A549 (cell line): ENCODE data around the gene GNLY. TPM values are rescaled to one million over a fixed set of nuclear protein-coding genes. Genes with fewer than 3 reads are reported as not detected.

Experiments used
- ATAC-seq, 2 experiments: fragments of 200-7000 bp in 1 of 2; fragments of >200 bp in 1 of 2; cut with Nextera tagmentation in 1 of 2; cut with Tn5 transposase in 1 of 2; 3 replicates each; pipeline versions ENCODE4 v1.8.0 to v1.9.1; 2018 to 2020; ENCODE audit warnings: mild to moderate bottlenecking in 1 of 2, moderate library complexity in 1 of 2
- CTCF ChIA-PET: fragments of 300-600 bp; sonication (Branson Sonifier 250); formaldehyde crosslinking; extraction: SDS; loops from one replicate; lab custom pipeline; 2021; ENCODE audit warnings: antibody characterized with exemption, inconsistent platforms; lab: Yijun Ruan, JAX
- POLR2A ChIA-PET: fragments of 350-600 bp; formaldehyde crosslinking; extraction: SDS; loops from one replicate; lab custom pipeline; 2021; ENCODE audit warnings: antibody characterized with exemption, inconsistent platforms; lab: Yijun Ruan, JAX
- DNase-seq, 2 experiments: peaks; one replicate each; pipeline versions ENCODE4 v3.0.0 to v3.0.0-alpha.2; 2011 to 2016; ENCODE audit warnings: low read depth in 1 of 2, low spot score in 1 of 2
- FAIRE-seq: peaks from 2 replicates; lab custom pipeline; 2011; peaks lifted over from hg19 to GRCh38; lab: Jason Lieb, UNC
- H3K27ac ChIP-seq, 2 experiments: fragments of >200 bp; sonication (Bioruptor Twin); formaldehyde crosslinking; 3 replicates each; pipeline ENCODE4 v1.5.1; 2016 to 2017
- H3K4me1 ChIP-seq: fragments of >200 bp; sonication (Bioruptor Twin); formaldehyde crosslinking; 3 replicates; pipeline ENCODE4 v1.6.1; 2016
- H3K4me2 ChIP-seq: fragments of >200 bp; sonication (Bioruptor Twin); formaldehyde crosslinking; 3 replicates; pipeline ENCODE4 v1.6.1; 2016
- H3K4me3 ChIP-seq: fragments of >200 bp; sonication (Bioruptor Twin); formaldehyde crosslinking; 3 replicates; pipeline ENCODE4 v1.5.1; 2016
- H3K9me3 ChIP-seq: fragments of >200 bp; sonication (Bioruptor Twin); formaldehyde crosslinking; 3 replicates; pipeline ENCODE4 v1.6.1; 2016
- CBX8 ChIP-seq: fragments of 200-600 bp; sonication (generic); IDR thresholded peaks from 2 replicates; pipeline ENCODE4 v1.6.1; 2016
- CEBPB ChIP-seq, 2 experiments: fragments of >200 bp in 1 of 2; sonication (Bioruptor Twin) in 1 of 2; formaldehyde crosslinking in 1 of 2; IDR thresholded peaks; 2 replicates each; pipeline ENCODE4 v1.6.1; 2012 to 2016
- EHF ChIP-seq: fragments of 250-450 bp; sonication (Bioruptor Pico); IDR thresholded peaks from 2 replicates; pipeline ENCODE4 v1.5.0; 2020; ENCODE audit warnings: mild to moderate bottlenecking
- EP300 ChIP-seq, 2 experiments: fragments of >200 bp; sonication (Bioruptor Twin); formaldehyde crosslinking; IDR thresholded peaks; 2 replicates in 1 of 2; 3 replicates in 1 of 2; pipeline ENCODE4 v1.6.1; 2016 to 2017
- ESRRA ChIP-seq: fragments of 150-350 bp; IDR thresholded peaks from 2 replicates; pipeline ENCODE4 v1.6.1; 2014; ENCODE audit warnings: mild to moderate bottlenecking, low read length, borderline replicate concordance
- FOSL2 ChIP-seq, 2 experiments: fragments of 450-650 bp in 1 of 2; fragments of >200 bp in 1 of 2; sonication (Bioruptor Twin) in 1 of 2; formaldehyde crosslinking; IDR thresholded peaks; 2 replicates each; pipeline versions ENCODE4 v1.5.0 to v1.6.1; 2016 to 2020; ENCODE audit warnings: mild to moderate bottlenecking in 1 of 2, moderate library complexity in 1 of 2
- HEYL ChIP-seq: fragments of 250-450 bp; sonication (Bioruptor Pico); IDR thresholded peaks from 2 replicates; pipeline ENCODE4 v1.8.0; 2021; ENCODE audit warnings: mild to moderate bottlenecking, moderate library complexity
- HOXB13 ChIP-seq: fragments of 250-450 bp; sonication (Bioruptor Pico); IDR thresholded peaks from 2 replicates; pipeline ENCODE4 v1.5.0; 2020; ENCODE audit warnings: low read depth, mild to moderate bottlenecking, moderate library complexity
- HOXB5 ChIP-seq: fragments of 250-450 bp; sonication (Bioruptor Pico); IDR thresholded peaks from 2 replicates; pipeline ENCODE4 v1.5.0; 2020; ENCODE audit warnings: mild to moderate bottlenecking, moderate library complexity
- JUNB ChIP-seq: fragments of >200 bp; sonication (Bioruptor Twin); formaldehyde crosslinking; IDR thresholded peaks from 2 replicates; pipeline ENCODE4 v1.6.1; 2016
- KDM1A ChIP-seq: fragments of 200-600 bp; sonication (generic); IDR thresholded peaks from 2 replicates; pipeline ENCODE4 v1.6.1; 2016; ENCODE audit warnings: low read depth, mild to moderate bottlenecking
- MAFK ChIP-seq: fragments of 450-650 bp; IDR thresholded peaks from 2 replicates; pipeline ENCODE4 v1.6.1; 2014; ENCODE audit not compliant: partially characterized antibody
- MAZ ChIP-seq: fragments of 150-350 bp; IDR thresholded peaks from 2 replicates; pipeline ENCODE4 v1.6.1; 2014; ENCODE audit warnings: antibody characterized with exemption, low read depth, low read length, borderline replicate concordance
- MYC ChIP-seq: IDR thresholded peaks from 2 replicates; pipeline ENCODE4 v1.6.1; 2012; ENCODE audit warnings: mild to moderate bottlenecking, inconsistent platforms, low read length, improper control_type of control experiment, borderline replicate concordance
- NPAS2 ChIP-seq: fragments of 250-450 bp; sonication (Bioruptor Pico); IDR thresholded peaks from 2 replicates; pipeline ENCODE4 v1.8.0; 2022; ENCODE audit warnings: mild to moderate bottlenecking, moderate library complexity, borderline replicate concordance
- RAD21 ChIP-seq, 2 experiments: fragments of >200 bp in 1 of 2; sonication (Bioruptor Twin) in 1 of 2; formaldehyde crosslinking in 1 of 2; IDR thresholded peaks in 1 of 2; conservative IDR thresholded peaks in 1 of 2; 2 replicates in 1 of 2; 3 replicates in 1 of 2; pipeline ENCODE4 v1.6.1; 2012 to 2018; ENCODE audit warnings: inconsistent platforms in 1 of 2
- SMC3 ChIP-seq: fragments of >200 bp; sonication (Bioruptor Twin); formaldehyde crosslinking; IDR thresholded peaks from 3 replicates; pipeline ENCODE4 v1.6.1; 2018; ENCODE audit warnings: inconsistent platforms
- TFCP2L1 ChIP-seq: fragments of 250-450 bp; sonication (Bioruptor Pico); IDR thresholded peaks from 2 replicates; pipeline ENCODE4 v1.5.0; 2021; ENCODE audit warnings: mild to moderate bottlenecking
- TP53 ChIP-seq: fragments of 250-450 bp; sonication (Bioruptor Pico); IDR thresholded peaks from 2 replicates; pipeline ENCODE4 v1.5.0; 2021; ENCODE audit warnings: mild to moderate bottlenecking, moderate library complexity
- ZC3H11A ChIP-seq: fragments of 450-650 bp; IDR thresholded peaks from 2 replicates; pipeline ENCODE4 v1.6.1; 2014; ENCODE audit warnings: antibody characterized with exemption, mild to moderate bottlenecking
- ZFP36 ChIP-seq: fragments of 450-650 bp; IDR thresholded peaks from 2 replicates; pipeline ENCODE4 v1.6.1; 2014; ENCODE audit warnings: borderline replicate concordance; ENCODE audit not compliant: partially characterized antibody
- ZNF302 ChIP-seq: fragments of 250-450 bp; sonication (Bioruptor Pico); IDR thresholded peaks from 2 replicates; pipeline ENCODE4 v1.9.0; 2021; ENCODE audit warnings: inconsistent platforms, mild to moderate bottlenecking, moderate library complexity
- ZSCAN20 ChIP-seq: fragments of 250-450 bp; sonication (Bioruptor Pico); IDR thresholded peaks from 2 replicates; pipeline ENCODE4 v1.8.0; 2022; ENCODE audit warnings: mild to moderate bottlenecking, moderate library complexity
- WGBS: methylation state at CpG from one replicate; pipeline ENCODE4 v1.1.6; 2017; ENCODE audit errors: missing lambda C conversion rate; 5-methylcytosine and 5-hydroxymethylcytosine counted together
- polyA plus RNA-seq, 4 experiments: library from polyadenylated mRNA; depleted of rRNA in 3 of 4; stranded (reverse); fragments of >200 nt; fragmentation: RNase III in 1 of 4; extraction: RNeasy Plus Mini Kit Qiagen cat#74134 plus additional on column Dnase treatment in 1 of 4; gene quantifications; 2 replicates in 3 of 4; 3 replicates in 1 of 4; pipeline ENCODE4 v1.2.3, GENCODE V29; 2011 to 2017
- TF ChIP-seq, protein P1 (sequence below): fragments of 200-600 bp; sonication (generic); IDR thresholded peaks from 2 replicates; pipeline ENCODE4 v1.6.1; 2016; ENCODE audit warnings: antibody characterized with exemption, mild to moderate bottlenecking, moderate library complexity
- TF ChIP-seq, protein P2 (sequence below): IDR thresholded peaks from 2 replicates; pipeline ENCODE4 v1.6.1; 2012
- TF ChIP-seq, protein P3 (sequence below): IDR thresholded peaks from 2 replicates; pipeline ENCODE4 v1.6.1; 2012
- TF ChIP-seq, protein P4 (sequence below): fragments of >200 bp; sonication (Bioruptor Twin); formaldehyde crosslinking; IDR thresholded peaks from 2 replicates; pipeline ENCODE4 v1.6.1; 2016
- TF ChIP-seq, protein P5 (sequence below): IDR thresholded peaks from 2 replicates; pipeline ENCODE4 v1.6.1; 2012; ENCODE audit warnings: low read depth, borderline replicate concordance
- TF ChIP-seq, protein P6 (sequence below): fragments of >200 bp; sonication (Bioruptor Twin); formaldehyde crosslinking; IDR thresholded peaks from 3 replicates; pipeline ENCODE4 v1.5.1; 2016

Gene GNLY
- polyA plus RNA-seq, 2 of the 4 experiments (the other 2 are of a cell fraction): not detected

DNA sequence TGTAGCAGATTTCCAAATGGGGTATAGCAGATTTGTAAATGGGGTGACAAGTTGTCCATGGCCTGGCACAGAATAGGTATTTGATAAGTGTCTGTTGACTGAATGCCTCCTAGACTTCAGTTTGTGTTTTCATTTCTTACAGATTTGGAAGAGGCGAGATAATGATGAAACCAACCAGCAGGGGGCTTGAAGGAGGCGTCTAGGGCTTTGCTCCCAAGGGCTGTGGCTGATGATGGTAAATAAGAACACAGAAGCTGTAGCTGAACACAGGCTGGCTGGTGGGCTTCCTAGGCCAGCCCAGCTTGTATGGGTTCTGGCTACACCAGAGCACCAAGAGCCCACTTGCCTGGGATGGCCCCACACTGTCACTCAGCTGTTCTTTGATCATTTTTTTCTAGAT is 45.5 kb upstream of the GNLY start (continued):
- TF ChIP-seq ESRRA: no peak
- no peak for TF ChIP-seq ZC3H11A
- TF ChIP-seq RAD21 (conservative IDR thresholded peaks at IDR 0.05 in 1 of 2, IDR thresholded peaks at IDR 0.05 in 1 of 2): peak; percentile 63 to 67
- no peak for TF ChIP-seq MAZ
- TF ChIP-seq, protein P1, sequence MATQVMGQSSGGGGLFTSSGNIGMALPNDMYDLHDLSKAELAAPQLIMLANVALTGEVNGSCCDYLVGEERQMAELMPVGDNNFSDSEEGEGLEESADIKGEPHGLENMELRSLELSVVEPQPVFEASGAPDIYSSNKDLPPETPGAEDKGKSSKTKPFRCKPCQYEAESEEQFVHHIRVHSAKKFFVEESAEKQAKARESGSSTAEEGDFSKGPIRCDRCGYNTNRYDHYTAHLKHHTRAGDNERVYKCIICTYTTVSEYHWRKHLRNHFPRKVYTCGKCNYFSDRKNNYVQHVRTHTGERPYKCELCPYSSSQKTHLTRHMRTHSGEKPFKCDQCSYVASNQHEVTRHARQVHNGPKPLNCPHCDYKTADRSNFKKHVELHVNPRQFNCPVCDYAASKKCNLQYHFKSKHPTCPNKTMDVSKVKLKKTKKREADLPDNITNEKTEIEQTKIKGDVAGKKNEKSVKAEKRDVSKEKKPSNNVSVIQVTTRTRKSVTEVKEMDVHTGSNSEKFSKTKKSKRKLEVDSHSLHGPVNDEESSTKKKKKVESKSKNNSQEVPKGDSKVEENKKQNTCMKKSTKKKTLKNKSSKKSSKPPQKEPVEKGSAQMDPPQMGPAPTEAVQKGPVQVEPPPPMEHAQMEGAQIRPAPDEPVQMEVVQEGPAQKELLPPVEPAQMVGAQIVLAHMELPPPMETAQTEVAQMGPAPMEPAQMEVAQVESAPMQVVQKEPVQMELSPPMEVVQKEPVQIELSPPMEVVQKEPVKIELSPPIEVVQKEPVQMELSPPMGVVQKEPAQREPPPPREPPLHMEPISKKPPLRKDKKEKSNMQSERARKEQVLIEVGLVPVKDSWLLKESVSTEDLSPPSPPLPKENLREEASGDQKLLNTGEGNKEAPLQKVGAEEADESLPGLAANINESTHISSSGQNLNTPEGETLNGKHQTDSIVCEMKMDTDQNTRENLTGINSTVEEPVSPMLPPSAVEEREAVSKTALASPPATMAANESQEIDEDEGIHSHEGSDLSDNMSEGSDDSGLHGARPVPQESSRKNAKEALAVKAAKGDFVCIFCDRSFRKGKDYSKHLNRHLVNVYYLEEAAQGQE: no peak
- no peak for TF ChIP-seq ZSCAN20 (CRISPR knock-in tag)
- no peak for TF ChIP-seq KDM1A

DNA sequence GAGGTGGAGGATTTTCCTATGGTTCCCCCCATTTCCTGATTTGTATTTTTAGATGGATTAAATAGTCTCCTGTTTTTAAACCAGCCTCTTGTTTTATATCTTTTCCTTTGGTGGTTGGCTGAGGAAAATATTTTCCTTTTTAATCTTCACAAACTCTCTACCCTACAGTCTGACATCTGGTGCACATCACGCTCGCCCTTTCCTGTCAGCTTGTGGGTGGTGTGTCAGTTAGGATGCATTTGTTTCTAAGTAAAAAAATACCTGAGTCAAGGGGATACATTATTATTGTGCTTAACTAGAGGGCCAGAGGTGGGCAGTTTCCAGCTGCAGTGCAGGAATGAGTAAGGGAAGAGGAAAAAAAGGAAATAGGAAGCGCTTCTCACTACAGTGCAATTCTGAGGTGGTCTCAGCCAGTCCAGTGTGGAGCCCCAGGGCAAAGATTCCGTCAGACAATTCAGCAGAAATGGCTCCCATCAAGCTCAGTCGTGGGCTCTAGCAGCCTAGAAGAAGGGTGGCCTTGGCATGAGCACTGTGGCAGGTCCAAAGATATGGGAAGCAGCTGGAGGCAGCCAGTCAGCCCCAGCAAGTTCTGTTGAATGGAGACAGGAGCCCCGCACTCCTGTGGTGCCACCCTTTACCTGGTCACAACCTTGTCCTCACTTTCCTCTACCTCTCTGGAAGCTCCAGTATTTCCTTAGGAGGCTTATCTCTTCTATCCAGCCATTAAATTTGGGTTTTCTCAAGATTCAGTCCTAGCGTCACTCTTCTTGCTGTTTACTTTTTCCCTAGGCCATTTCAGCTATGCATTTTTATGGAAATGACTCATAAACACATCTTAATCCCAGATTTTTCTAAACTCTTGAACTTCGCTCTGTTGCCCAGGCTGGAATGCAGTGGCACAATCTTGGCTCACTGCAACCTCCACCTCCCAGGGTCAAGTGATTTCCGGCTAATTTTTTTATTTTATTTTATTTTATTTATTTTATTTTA is 44.7 kb upstream of the GNLY start:
- peak; percentile 48 to 64 for ATAC-seq
- no peak for FAIRE-seq
- peak overlapping the region; percentile 55 for H3K4me2 ChIP-seq
- TF ChIP-seq, protein P2, sequence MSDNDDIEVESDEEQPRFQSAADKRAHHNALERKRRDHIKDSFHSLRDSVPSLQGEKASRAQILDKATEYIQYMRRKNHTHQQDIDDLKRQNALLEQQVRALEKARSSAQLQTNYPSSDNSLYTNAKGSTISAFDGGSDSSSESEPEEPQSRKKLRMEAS: peak; percentile 62
- TF ChIP-seq MYC: no peak
- no peak for TF ChIP-seq ZNF302 (CRISPR knock-in tag)
- peak; percentile 23; the same call in 2 of the 3 replicates for TF ChIP-seq SMC3
- peak; percentile 47; the same call in 1 of the 2 replicates for TF ChIP-seq HOXB13 (CRISPR knock-in tag)
- no peak for TF ChIP-seq HOXB5 (CRISPR knock-in tag)
- no peak for TF ChIP-seq CBX8
- TF ChIP-seq, protein P3, sequence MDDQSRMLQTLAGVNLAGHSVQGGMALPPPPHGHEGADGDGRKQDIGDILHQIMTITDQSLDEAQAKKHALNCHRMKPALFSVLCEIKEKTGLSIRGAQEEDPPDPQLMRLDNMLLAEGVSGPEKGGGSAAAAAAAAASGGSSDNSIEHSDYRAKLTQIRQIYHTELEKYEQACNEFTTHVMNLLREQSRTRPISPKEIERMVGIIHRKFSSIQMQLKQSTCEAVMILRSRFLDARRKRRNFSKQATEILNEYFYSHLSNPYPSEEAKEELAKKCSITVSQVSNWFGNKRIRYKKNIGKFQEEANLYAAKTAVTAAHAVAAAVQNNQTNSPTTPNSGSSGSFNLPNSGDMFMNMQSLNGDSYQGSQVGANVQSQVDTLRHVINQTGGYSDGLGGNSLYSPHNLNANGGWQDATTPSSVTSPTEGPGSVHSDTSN: peak; percentile 38; the same call in 1 of the 2 replicates
- no peak for TF ChIP-seq TP53 (CRISPR knock-in tag)
- TF ChIP-seq MAZ: no peak
- TF ChIP-seq NPAS2 (CRISPR knock-in tag): no peak
- TF ChIP-seq, protein P4, sequence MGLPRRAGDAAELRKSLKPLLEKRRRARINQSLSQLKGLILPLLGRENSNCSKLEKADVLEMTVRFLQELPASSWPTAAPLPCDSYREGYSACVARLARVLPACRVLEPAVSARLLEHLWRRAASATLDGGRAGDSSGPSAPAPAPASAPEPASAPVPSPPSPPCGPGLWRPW: peak; percentile 30; the same call in 1 of the 2 replicates
- peak; percentile 89 for TF ChIP-seq JUNB
- TF ChIP-seq HEYL: no peak
- TF ChIP-seq EHF (CRISPR knock-in tag): no peak
- TF ChIP-seq, protein P5, sequence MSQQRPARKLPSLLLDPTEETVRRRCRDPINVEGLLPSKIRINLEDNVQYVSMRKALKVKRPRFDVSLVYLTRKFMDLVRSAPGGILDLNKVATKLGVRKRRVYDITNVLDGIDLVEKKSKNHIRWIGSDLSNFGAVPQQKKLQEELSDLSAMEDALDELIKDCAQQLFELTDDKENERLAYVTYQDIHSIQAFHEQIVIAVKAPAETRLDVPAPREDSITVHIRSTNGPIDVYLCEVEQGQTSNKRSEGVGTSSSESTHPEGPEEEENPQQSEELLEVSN: no peak
- no peak for TF ChIP-seq ZFP36
- peak; percentile 90 for TF ChIP-seq FOSL2 (IDR thresholded peaks at IDR 0.05)
- TF ChIP-seq FOSL2 (CRISPR knock-in tag; IDR thresholded peaks at IDR 0.05): peak; percentile 89
- TF ChIP-seq, protein P6, sequence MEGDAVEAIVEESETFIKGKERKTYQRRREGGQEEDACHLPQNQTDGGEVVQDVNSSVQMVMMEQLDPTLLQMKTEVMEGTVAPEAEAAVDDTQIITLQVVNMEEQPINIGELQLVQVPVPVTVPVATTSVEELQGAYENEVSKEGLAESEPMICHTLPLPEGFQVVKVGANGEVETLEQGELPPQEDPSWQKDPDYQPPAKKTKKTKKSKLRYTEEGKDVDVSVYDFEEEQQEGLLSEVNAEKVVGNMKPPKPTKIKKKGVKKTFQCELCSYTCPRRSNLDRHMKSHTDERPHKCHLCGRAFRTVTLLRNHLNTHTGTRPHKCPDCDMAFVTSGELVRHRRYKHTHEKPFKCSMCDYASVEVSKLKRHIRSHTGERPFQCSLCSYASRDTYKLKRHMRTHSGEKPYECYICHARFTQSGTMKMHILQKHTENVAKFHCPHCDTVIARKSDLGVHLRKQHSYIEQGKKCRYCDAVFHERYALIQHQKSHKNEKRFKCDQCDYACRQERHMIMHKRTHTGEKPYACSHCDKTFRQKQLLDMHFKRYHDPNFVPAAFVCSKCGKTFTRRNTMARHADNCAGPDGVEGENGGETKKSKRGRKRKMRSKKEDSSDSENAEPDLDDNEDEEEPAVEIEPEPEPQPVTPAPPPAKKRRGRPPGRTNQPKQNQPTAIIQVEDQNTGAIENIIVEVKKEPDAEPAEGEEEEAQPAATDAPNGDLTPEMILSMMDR: no peak
- TF ChIP-seq MAFK: no peak
- TF ChIP-seq CEBPB (IDR thresholded peaks at IDR 0.05): peak; percentile 69 to 85
- TF ChIP-seq EP300 (IDR thresholded peaks at IDR 0.05): peak; percentile 72 to 81; a peak in 2 of 5 replicates
- TF ChIP-seq TFCP2L1 (CRISPR knock-in tag): no peak
- 0 out of 5 replicates have a peak, but pooled peaks of 1 of the 2 experiments have one; percentile 22 for TF ChIP-seq RAD21 (conservative IDR thresholded peaks at IDR 0.05 in 1 of 2, IDR thresholded peaks at IDR 0.05 in 1 of 2)

More for the DNA sequence above, 44.7 kb upstream of the GNLY start:
- POLR2A ChIA-PET: interaction anchor here (1.5 to 1.7 kb wide), 2 partner anchors 8 to 12 kb away, joined by 4 to 6 read pairs; no protein-coding TSS in a partner anchor
- Histone ChIP-seq H3K27ac (peak overlapping the region; percentile 80 to 91), H3K9me3 (no peaks in the 10 kb centered on the region), H3K4me3 (no peak overlapping the region), H3K4me1 (peaks cover 66% of the 10 kb centered on the region)
- peak; percentile 43 to 76 for DNase-seq
- CTCF ChIA-PET: interaction anchor here (1.0 to 8.8 kb wide), 20 partner anchors 11 to 430 kb away, joined by 3 to 126 read pairs (median 6); partner anchors contain the start of gene SFTPB
- 40% methylated on average over 9 of the region's 9 CpGs for WGBS
